HG03354 (cell line): ENCODE data around the gene KLHL4.
"Not testable (repeated sequence)": the region's sequence is repeated elsewhere in the genome, so short reads cannot be mapped to it uniquely, and the experiment has no call there.

Experiments used
- ATAC-seq: cut with Tn5 transposase; IDR thresholded peaks from one replicate; pipeline ENCODE4 v1.9.1; 2021; ENCODE audit warnings: mild to moderate bottlenecking; ENCODE audit not compliant: unreplicated experiment, poor library complexity, severe bottlenecking

KLHL4 gene, protein sequence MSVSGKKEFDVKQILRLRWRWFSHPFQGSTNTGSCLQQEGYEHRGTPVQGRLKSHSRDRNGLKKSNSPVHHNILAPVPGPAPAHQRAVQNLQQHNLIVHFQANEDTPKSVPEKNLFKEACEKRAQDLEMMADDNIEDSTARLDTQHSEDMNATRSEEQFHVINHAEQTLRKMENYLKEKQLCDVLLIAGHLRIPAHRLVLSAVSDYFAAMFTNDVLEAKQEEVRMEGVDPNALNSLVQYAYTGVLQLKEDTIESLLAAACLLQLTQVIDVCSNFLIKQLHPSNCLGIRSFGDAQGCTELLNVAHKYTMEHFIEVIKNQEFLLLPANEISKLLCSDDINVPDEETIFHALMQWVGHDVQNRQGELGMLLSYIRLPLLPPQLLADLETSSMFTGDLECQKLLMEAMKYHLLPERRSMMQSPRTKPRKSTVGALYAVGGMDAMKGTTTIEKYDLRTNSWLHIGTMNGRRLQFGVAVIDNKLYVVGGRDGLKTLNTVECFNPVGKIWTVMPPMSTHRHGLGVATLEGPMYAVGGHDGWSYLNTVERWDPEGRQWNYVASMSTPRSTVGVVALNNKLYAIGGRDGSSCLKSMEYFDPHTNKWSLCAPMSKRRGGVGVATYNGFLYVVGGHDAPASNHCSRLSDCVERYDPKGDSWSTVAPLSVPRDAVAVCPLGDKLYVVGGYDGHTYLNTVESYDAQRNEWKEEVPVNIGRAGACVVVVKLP

GRCh38 chrX:87517571-87518141 is at the start of gene KLHL4:
Gene KLHL4 (plus strand): TSS chrX:87517802. CDS start chrX:87517894, 92 bp downstream.
- ATAC-seq, result no peak

- ATAC-seq, result no peak
Measured at GRCh38 chrX:87468941-87469340, 48.7 kb upstream of the KLHL4 start.

DNA sequence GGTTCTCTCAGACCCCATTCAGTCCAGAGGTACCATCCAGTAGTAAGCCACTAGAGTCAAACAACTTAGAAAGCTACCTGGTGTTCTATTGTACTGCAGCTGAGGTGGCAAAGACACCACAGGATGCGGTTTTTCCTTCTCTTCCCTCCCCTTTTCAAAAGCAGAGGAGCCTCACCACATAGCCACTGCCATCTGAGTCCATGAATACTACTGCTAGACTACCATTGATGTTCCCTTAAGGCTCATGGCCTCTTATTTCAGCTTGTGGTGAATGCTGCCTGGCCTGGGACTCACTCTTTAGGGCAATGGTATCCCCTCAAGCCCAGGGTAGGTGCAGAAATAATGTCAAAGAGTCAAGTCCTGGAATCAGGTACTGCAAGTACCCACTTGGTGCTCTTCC is 41.8 kb upstream of the KLHL4 start:
- ATAC-seq, result no peak

DNA sequence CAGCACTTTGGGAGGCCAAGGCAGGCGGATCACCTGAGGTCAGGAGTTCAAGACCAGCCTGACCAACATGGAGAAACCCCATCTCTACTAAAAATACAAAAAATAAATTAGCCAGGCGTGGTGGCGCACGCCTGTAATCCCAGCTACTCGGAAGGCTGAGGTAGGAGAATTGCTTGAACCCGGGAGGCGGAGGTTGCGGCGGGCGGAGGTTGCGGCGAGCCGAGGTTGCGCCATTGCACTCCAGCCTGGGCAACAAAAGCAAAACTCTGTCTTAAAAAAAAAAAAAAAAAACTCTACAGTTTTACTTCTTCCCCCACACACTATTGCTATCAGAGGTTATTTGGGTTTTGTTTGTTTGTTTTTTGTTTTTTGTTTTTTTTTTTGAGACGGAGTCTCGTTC is 38.9 kb upstream of the KLHL4 start:
- ATAC-seq, result not testable (repeated sequence)

- no peak for ATAC-seq
Measured at GRCh38 chrX:87489071-87489470, 28.5 kb upstream of the KLHL4 start.

- no peak for ATAC-seq
Measured at GRCh38 chrX:87515836-87516235, 1.8 kb upstream of the KLHL4 start.

DNA sequence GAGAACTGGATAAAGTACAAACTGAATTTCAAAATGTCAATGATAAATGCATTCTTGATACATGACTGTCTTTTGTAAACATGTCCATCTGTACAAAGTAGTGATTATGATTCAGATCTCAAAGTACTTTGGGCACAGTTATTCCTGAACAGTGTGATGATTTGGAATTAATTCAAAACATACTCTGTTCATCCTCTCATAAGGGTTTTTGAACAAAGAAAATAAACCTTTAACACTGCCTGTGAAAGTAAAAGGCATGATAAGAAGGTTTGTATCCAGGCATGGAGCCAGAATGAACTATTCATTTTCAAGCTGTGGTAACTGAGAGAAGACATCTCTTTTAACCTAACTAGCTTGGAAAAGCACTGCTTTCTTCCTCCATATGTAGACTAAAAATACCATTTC is 883 bp upstream of the KLHL4 start:
- no peak for ATAC-seq

GRCh38 chrX:87518504-87518903 is 902 bp downstream of the KLHL4 start:
- no peak for ATAC-seq

GRCh38 chrX:87525771-87526229 is 8.2 kb downstream of the KLHL4 start:
- ATAC-seq, result no peak

GRCh38 chrX:87526281-87526680 is 8.7 kb downstream of the KLHL4 start:
- no peak for ATAC-seq

GRCh38 chrX:87528487-87528886 is 10.9 kb downstream of the KLHL4 start:
- ATAC-seq, result no peak

GRCh38 chrX:87571964-87572363 is 54.4 kb downstream of the KLHL4 start:
- no peak for ATAC-seq

DNA sequence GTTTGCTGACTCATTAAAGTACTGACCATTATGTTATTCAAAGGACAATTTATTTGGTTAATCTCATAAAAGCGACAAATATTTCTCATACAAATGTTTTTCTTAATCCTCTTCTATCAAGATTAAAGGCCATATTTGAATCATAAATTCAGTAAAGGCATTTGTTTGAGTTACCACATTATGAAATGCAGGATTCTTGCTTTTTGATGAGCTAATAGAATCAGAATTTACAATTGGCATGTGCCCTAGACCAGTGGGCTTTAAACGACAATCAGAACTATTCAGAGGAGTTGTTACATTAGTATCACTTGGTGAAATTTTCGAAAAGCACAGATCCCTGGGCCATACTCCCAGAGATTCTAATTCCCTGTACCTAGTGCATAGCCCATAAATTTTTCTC is 55.3 kb downstream of the KLHL4 start:
- ATAC-seq, result no peak

DNA sequence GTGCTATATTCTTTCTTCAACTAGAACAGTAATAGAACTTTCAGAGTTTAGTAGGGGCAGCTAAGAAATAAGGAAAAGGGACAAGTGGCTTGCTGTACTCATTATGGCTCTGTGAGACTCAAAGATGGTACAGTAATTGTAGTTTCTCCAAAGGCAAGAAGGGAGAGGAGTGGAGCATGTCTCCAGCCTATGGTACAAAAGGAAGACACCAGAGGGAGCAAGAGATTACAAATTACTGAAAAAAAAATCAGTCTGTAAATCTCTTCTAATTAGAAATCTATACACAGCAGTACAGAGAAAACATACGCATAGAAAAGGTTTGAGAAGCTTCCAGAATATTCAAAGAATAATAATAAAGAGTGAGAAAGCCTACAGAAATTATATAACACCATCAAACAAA is 61.4 kb downstream of the KLHL4 start:
- no peak for ATAC-seq

DNA sequence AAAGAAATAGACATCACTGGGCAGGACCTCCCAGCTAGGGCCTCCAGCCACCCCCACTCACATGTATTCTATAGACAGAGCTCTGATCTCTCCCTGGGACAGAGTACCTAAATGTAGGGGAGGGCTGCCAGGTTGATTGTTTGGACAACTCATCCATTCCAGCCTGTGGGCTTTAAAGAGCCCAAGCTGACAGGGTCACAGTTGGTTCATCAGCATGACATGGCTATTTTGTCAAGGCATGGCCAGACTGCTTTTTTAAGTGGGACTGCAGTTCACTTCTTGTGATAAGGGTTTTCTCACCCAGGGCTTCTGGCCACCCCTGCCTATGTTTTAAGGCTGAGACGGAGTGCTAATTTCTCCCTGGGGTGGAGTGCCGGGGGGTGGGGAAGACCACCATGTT is 63.3 kb downstream of the KLHL4 start:
- no peak for ATAC-seq

DNA sequence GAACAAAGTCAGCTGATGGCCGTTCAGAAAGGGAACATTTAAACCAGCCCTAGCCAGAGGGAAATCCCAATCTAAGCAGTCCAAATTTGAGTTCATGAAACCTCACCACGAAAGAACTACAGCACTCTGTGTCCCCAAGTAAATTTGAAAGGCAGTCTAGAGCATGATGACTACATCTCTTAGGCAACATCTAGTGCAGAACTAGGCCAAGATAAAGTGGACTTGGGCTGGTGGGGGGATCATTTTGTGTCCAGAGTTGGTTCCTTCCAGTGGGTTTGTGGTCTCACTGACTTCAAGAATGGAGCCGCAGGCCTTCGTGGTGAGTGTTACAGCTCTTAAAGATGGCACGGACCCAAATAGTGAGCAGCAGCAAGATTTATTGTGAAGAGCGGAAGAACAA is 64.9 kb downstream of the KLHL4 start:
- no peak for ATAC-seq

- ATAC-seq, result peak; percentile 51
Measured at GRCh38 chrX:87583679-87584078, 66.1 kb downstream of the KLHL4 start.

DNA sequence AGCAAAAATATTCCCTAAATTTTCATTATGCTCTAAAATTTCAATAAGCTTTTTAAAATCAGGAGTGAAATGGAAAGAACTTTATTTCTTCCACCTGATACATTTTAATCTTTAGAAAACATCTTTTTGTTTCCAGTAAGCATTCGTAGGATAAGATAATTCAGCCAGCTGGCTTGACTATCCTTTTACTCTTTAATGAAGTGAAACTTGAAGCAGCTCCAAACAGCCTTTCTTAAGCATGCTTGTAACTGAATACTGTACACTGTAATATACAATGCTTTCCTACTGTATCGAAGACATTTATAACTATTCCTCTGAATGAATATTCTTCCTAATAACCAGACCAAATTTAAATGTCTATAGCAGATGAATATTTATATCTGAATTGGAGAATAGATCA is 98.8 kb downstream of the KLHL4 start:
- ATAC-seq, result no peak

DNA sequence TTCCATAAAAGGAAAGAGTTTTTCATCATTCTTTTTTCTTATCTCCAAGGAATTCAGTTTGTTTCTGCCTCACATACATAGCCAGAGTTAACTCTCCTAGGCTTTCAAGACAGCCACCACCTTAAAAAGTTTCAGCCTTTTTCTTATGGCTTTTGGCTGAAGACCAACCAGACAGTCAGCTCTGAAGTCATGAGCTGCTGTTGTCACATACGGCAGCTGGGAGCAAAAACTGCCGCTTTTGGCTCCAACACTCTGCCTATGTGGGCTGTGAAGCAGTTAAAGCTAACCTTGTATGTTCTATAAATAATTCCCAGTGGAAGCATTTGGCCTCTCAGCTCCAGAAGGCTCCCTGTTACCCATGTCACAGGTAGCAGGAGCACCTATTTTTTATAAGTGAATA is 104.1 kb downstream of the KLHL4 start:
- ATAC-seq, result no peak

DNA sequence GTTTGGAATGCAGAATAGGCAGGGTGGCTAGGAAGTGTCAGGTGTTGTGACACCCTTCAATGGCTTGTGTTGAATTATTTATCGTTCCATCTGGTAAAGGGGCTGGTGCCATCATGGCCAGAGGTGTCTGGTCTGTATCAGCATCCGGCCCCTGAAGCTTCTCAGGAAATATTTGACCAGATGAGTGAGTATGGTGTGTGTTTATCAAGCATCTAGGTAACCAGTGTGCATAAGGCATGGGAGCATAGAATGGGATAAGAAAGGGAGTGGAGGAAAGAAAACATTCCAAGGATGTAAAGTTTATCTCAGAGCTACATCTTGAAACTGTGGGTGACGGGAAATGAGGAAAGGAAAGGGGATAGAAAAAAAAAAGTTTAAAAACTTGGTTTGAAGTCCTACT is 109.4 kb downstream of the KLHL4 start:
- ATAC-seq, result no peak

DNA sequence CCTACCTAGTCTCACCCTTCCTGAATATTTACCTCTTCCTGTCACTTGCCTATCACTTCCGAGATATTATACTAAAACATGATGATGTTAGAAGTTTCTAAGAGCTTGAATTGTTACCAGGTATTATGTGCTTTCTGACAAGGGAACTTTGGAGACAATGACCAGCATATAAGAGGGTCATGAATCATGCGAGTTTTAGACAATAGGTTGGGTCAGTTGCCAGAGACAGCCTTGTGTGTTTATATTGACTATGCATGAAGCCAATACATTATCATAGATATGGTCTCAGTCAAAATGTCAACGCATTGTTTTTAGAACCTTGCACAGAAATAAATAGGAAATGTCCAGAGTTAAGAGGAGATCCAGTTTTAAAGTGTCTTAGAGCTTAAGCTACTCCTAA is 116.8 kb downstream of the KLHL4 start:
- ATAC-seq, result no peak
